ENCODE measurements around the gene BCL11A.

DNA sequence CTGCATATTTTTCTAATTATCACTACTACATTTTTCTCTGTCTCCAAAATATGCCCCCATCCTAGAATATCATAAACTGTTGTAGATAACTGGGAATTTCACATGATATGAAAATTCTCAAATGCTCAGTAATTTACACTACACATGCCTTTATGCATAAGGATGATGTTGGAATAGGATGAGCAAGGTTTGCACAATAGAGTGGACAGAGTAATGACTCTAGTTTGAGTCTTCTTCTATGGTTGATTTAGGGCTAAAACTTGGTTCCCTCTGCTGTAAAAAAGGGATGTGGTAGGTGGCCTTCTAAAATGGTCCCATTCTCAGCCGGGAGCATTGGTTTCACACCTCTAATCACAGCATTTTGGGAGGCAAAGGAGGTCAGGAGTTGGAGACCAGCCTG lies 129.9 kb downstream of the BCL11A start:
- TF ChIP-seq ZNF260 (CRISPR knock-in tag; IDR thresholded peaks at IDR 0.05; ENCODE audit: borderline replicate concordance, low read depth), result no peak
- TF ChIP-seq ELF1 (CRISPR knock-in tag; IDR thresholded peaks at IDR 0.05), result no peak
- no peak for TF ChIP-seq REST (IDR thresholded peaks at IDR 0.05; ENCODE audit: borderline replicate concordance in 1 of 2, low read depth in 1 of 2, low read length in 2 of 2)
- TF ChIP-seq, protein P1, sequence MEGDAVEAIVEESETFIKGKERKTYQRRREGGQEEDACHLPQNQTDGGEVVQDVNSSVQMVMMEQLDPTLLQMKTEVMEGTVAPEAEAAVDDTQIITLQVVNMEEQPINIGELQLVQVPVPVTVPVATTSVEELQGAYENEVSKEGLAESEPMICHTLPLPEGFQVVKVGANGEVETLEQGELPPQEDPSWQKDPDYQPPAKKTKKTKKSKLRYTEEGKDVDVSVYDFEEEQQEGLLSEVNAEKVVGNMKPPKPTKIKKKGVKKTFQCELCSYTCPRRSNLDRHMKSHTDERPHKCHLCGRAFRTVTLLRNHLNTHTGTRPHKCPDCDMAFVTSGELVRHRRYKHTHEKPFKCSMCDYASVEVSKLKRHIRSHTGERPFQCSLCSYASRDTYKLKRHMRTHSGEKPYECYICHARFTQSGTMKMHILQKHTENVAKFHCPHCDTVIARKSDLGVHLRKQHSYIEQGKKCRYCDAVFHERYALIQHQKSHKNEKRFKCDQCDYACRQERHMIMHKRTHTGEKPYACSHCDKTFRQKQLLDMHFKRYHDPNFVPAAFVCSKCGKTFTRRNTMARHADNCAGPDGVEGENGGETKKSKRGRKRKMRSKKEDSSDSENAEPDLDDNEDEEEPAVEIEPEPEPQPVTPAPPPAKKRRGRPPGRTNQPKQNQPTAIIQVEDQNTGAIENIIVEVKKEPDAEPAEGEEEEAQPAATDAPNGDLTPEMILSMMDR (CRISPR knock-in tag; IDR thresholded peaks at IDR 0.05), result no peak
- TF ChIP-seq CREB1 (IDR thresholded peaks at IDR 0.05), result no peak
- no peak for TF ChIP-seq CREB1 (CRISPR knock-in tag; IDR thresholded peaks at IDR 0.05)
- TF ChIP-seq JUND (CRISPR knock-in tag; IDR thresholded peaks at IDR 0.05), result no peak
- no peak for TF ChIP-seq EZH2 (conservative IDR thresholded peaks at IDR 0.05; ENCODE audit: low read depth, low read length)
- TF ChIP-seq TCF7L2 (IDR thresholded peaks at IDR 0.05; ENCODE audit: low read depth, low read length), result no peak
- no peak for TF ChIP-seq CAMTA2 (CRISPR knock-in tag; IDR thresholded peaks at IDR 0.05; ENCODE audit: borderline replicate concordance)

Data from HepG2 (cell line).